GM12878 (cell line): ENCODE results near the gene TMEM255B. TPM values are rescaled to one million over a fixed set of nuclear protein-coding genes. Genes with fewer than 3 reads are reported as not detected.

Experiments
- ATAC-seq: fragments of 200-7000 bp; cut with Tn5 transposase; 3 replicates; pipeline ENCODE4 v1.9.1; 2020; ENCODE audit warnings: mild to moderate bottlenecking, moderate library complexity
- BruUV-seq: library from RNA; stranded (reverse); fragments of 400-500 nt; replicated peaks from 2 replicates; lab custom pipeline; 2021; lab: Mats Ljungman, UMichigan
- CTCF ChIA-PET: fragments of 300-600 bp; sonication (Branson Sonifier 250); formaldehyde crosslinking; extraction: SDS; loops from one replicate; lab custom pipeline; 2021; ENCODE audit warnings: inconsistent platforms; lab: Yijun Ruan, JAX
- POLR2A ChIA-PET: fragments of 350-600 bp; formaldehyde crosslinking; extraction: SDS; loops from one replicate; lab custom pipeline; 2021; ENCODE audit warnings: inconsistent platforms; lab: Charles Lee
- RAD21 ChIA-PET: fragments of 300-600 bp; sonication (Branson Sonifier 250); formaldehyde crosslinking; loops from one replicate; lab custom pipeline; 2023; ENCODE audit warnings: antibody characterized with exemption; ENCODE audit not compliant: unreplicated experiment; lab: Charles Lee
- SMC1A ChIA-PET: fragments of 300-600 bp; sonication (Branson Sonifier 250); formaldehyde crosslinking; loops from one replicate; lab custom pipeline; 2023; ENCODE audit not compliant: unreplicated experiment, uncharacterized antibody; lab: Charles Lee
- DNase-seq: peaks from one replicate; pipeline ENCODE4 v3.0.0-alpha.2; 2011; ENCODE audit warnings: low read depth, low spot score
- FAIRE-seq: peaks from 3 replicates; lab custom pipeline; 2011; peaks lifted over from hg19 to GRCh38; lab: Jason Lieb, UNC
- H2AFZ ChIP-seq: 2 replicates; pipeline ENCODE4 v1.6.0; 2011; ENCODE audit warnings: low read depth, low read length, control low read depth; ENCODE audit not compliant: control insufficient read depth
- H3K27ac ChIP-seq: 2 replicates; pipeline ENCODE4 v1.5.1; 2011; ENCODE audit warnings: control low read depth; ENCODE audit not compliant: control insufficient read depth, insufficient read depth
- H3K27me3 ChIP-seq, 2 experiments: replicated peaks in 1 of 2; 2 replicates each; pipeline versions ENCODE4 v1.6.0 to v1.6.1; 2011; ENCODE audit warnings: low read length in 1 of 2; ENCODE audit not compliant: control insufficient read depth in 2 of 2, insufficient read depth in 2 of 2
- H3K36me3 ChIP-seq, 2 experiments: 2 replicates each; pipeline ENCODE4 v1.5.1; 2011; ENCODE audit warnings: low read length in 1 of 2; ENCODE audit not compliant: control insufficient read depth in 2 of 2, insufficient read depth in 2 of 2
- H3K4me1 ChIP-seq: 2 replicates; pipeline ENCODE4 v1.6.1; 2011; ENCODE audit warnings: mild to moderate bottlenecking, low read length, moderate library complexity, mixed read lengths; ENCODE audit not compliant: control insufficient read depth, insufficient read depth
- H3K4me2 ChIP-seq: 2 replicates; pipeline ENCODE4 v1.6.0; 2011; ENCODE audit warnings: control low read depth; ENCODE audit not compliant: control insufficient read depth, insufficient read depth
- H3K4me3 ChIP-seq: fragments of 200-600 bp; sonication (generic); 2 replicates; pipeline ENCODE4 v1.5.1; 2016
- H3K79me2 ChIP-seq: 2 replicates; pipeline ENCODE4 v1.6.0; 2011; ENCODE audit warnings: low read length; ENCODE audit not compliant: control insufficient read depth, insufficient read depth
- H3K9ac ChIP-seq: 2 replicates; pipeline ENCODE4 v1.8.0; 2011; ENCODE audit warnings: low read length, control low read depth, mixed read lengths; ENCODE audit not compliant: control insufficient read depth, insufficient read depth
- H3K9me3 ChIP-seq: replicated peaks from 3 replicates; pipeline ENCODE4 v1.5.1; 2011; ENCODE audit warnings: mild to moderate bottlenecking, low read length; ENCODE audit not compliant: control insufficient read depth, insufficient read depth
- H4K20me1 ChIP-seq: 2 replicates; pipeline ENCODE4 v1.6.0; 2011; ENCODE audit not compliant: control insufficient read depth, insufficient read depth
- BRCA1 ChIP-seq: IDR thresholded peaks from 2 replicates; pipeline ENCODE4 v1.6.1; 2011; ENCODE audit warnings: low read depth, low read length, improper control_type of control experiment
- NBN ChIP-seq: fragments of 450-650 bp; IDR thresholded peaks from 2 replicates; pipeline ENCODE4 v1.6.1; 2016
- SIX5 ChIP-seq: IDR thresholded peaks from 2 replicates; pipeline ENCODE4 v1.6.1; 2011; ENCODE audit warnings: mild to moderate bottlenecking, low read depth, low read length, moderate library complexity; ENCODE audit not compliant: severe bottlenecking
- SRF ChIP-seq, 2 experiments: IDR thresholded peaks; 2 replicates each; pipeline ENCODE4 v1.6.1; 2011; ENCODE audit warnings: low read depth in 2 of 2, low read length in 2 of 2, mild to moderate bottlenecking in 1 of 2, moderate library complexity in 1 of 2
- STAT3 ChIP-seq: IDR thresholded peaks from 2 replicates; pipeline ENCODE4 v1.6.1; 2011; ENCODE audit warnings: low read depth, low read length, improper control_type of control experiment
- SUPT20H ChIP-seq: IDR thresholded peaks from 2 replicates; pipeline ENCODE4 v1.6.1; 2011; ENCODE audit warnings: low read depth, mild to moderate bottlenecking, low read length, moderate library complexity, borderline replicate concordance; ENCODE audit not compliant: control insufficient read depth
- WGBS: methylation state at CpG from one replicate; pipeline ENCODE4 v1.1.6; 2016; ENCODE audit warnings: low lambda C conversion rate; ENCODE audit not compliant: insufficient replicate concordance, insufficient coverage; ENCODE audit errors: missing lambda C conversion rate; 5-methylcytosine and 5-hydroxymethylcytosine counted together
- in situ Hi-C: fragments of 300-500 bp; cut with MboI; formaldehyde crosslinking; loops from 9 replicates; pipeline ENCODE4 v1.14.3; 2018; ENCODE audit warnings: mixed read lengths
- intact Hi-C: fragments of 100-400 bp; cut with micrococcal nuclease; formaldehyde crosslinking; loops from one replicate; pipeline ENCODE4 v1.14.2; 2022; ENCODE audit not compliant: unreplicated experiment
- polyA plus RNA-seq, 11 experiments: library from polyadenylated mRNA; depleted of rRNA in 4 of 11; unstranded in 6 of 11; stranded (reverse) in 5 of 11; fragments of >200 nt; fragmentation: Nextera tagmentation in 4 of 11; fragmentation: Illumina TruSeq in 1 of 11; extraction: Ambion mirVana in 4 of 11; extraction: Trizol in 1 of 11; gene quantifications; 1 replicate in 1 of 11; 2 replicates in 10 of 11; pipeline versions ENCODE4 v1.2.1 to v1.2.3, GENCODE V29; 2011 to 2016; ENCODE audit warnings: inconsistent platforms in 2 of 11, missing spikeins in 2 of 11, low read depth in 1 of 11
- total RNA-seq, 4 experiments: library from RNA; depleted of rRNA in 3 of 4; stranded (reverse); fragments of >200 nt in 3 of 4; fragmentation: Illumina TruSeq in 1 of 4; extraction: Trizol in 1 of 4; gene quantifications; 2 replicates each; pipeline versions ENCODE4 v1.2.1 to v1.2.3, GENCODE V29; 2013 to 2021
- TF ChIP-seq, protein P1 (sequence below): fragments of 450-650 bp; IDR thresholded peaks from 2 replicates; pipeline ENCODE4 v1.6.1; 2017; ENCODE audit warnings: mild to moderate bottlenecking, moderate library complexity
- TF ChIP-seq, protein P2 (sequence below): fragments of 150-350 bp; IDR thresholded peaks from 2 replicates; pipeline ENCODE4 v1.6.1; 2016; ENCODE audit warnings: low read depth, low read length

TMEM255B gene
- total and polyA plus RNA-seq, 10 of the 15 experiments (the other 5 are each of a cell fraction or from before 2014, with no cell fraction given): 0.04 to 0.62 (median 0.13) TPM; not detected in 3

DNA sequence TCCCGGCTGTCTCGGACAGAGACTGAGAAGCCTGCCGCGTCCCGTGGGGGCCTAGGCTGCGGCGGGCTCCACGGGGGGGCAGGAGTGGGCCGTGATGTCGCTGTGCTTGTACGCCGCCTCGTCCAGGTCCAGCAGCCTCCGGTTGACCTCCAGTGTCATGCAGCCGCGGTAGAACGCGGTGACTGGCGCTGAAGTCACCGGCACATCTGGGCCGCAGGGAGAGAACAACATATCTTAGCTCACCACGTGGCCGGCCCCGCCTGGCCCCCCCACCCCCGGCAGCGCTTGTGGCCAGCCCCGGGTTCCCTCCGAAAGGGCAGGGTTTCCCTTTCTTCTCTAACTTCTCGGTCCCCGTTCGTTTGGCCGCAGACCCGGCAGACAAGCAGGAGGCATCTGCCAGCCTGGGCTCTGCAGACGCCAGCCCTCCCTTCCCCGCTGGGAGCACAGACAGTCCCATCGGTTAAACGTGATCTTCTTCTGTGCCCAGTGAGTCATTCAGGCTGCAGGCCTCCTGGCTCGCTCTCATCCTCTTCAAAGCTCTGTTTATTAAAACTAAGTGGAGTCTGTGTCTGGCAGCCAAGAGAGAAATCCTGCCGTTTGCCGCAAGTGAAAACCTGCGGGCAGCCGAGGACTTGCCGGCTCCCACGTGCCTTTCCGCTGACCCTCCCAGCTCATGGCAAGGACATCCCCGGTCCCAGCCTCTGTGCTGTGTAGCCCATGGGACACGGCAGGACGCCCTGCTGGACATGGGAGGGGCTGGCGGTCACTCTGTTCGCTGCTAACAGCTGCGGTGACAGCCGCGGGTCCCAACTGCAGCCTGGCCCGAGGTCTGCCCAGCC is 62.0 kb downstream of the TMEM255B start:
- TF ChIP-seq SRF (IDR thresholded peaks at IDR 0.05; ENCODE audit: low read depth in 2 of 2, low read length in 2 of 2) (no peak), NBN (no peak), SIX5 (no peak), BRCA1 (no peak), SUPT20H (no peak), STAT3 (no peak)
- TF ChIP-seq, protein P1, sequence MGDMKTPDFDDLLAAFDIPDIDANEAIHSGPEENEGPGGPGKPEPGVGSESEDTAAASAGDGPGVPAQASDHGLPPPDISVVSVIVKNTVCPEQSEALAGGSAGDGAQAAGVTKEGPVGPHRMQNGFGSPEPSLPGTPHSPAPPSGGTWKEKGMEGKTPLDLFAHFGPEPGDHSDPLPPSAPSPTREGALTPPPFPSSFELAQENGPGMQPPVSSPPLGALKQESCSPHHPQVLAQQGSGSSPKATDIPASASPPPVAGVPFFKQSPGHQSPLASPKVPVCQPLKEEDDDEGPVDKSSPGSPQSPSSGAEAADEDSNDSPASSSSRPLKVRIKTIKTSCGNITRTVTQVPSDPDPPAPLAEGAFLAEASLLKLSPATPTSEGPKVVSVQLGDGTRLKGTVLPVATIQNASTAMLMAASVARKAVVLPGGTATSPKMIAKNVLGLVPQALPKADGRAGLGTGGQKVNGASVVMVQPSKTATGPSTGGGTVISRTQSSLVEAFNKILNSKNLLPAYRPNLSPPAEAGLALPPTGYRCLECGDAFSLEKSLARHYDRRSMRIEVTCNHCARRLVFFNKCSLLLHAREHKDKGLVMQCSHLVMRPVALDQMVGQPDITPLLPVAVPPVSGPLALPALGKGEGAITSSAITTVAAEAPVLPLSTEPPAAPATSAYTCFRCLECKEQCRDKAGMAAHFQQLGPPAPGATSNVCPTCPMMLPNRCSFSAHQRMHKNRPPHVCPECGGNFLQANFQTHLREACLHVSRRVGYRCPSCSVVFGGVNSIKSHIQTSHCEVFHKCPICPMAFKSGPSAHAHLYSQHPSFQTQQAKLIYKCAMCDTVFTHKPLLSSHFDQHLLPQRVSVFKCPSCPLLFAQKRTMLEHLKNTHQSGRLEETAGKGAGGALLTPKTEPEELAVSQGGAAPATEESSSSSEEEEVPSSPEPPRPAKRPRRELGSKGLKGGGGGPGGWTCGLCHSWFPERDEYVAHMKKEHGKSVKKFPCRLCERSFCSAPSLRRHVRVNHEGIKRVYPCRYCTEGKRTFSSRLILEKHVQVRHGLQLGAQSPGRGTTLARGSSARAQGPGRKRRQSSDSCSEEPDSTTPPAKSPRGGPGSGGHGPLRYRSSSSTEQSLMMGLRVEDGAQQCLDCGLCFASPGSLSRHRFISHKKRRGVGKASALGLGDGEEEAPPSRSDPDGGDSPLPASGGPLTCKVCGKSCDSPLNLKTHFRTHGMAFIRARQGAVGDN: no peak
- TF ChIP-seq, protein P2, sequence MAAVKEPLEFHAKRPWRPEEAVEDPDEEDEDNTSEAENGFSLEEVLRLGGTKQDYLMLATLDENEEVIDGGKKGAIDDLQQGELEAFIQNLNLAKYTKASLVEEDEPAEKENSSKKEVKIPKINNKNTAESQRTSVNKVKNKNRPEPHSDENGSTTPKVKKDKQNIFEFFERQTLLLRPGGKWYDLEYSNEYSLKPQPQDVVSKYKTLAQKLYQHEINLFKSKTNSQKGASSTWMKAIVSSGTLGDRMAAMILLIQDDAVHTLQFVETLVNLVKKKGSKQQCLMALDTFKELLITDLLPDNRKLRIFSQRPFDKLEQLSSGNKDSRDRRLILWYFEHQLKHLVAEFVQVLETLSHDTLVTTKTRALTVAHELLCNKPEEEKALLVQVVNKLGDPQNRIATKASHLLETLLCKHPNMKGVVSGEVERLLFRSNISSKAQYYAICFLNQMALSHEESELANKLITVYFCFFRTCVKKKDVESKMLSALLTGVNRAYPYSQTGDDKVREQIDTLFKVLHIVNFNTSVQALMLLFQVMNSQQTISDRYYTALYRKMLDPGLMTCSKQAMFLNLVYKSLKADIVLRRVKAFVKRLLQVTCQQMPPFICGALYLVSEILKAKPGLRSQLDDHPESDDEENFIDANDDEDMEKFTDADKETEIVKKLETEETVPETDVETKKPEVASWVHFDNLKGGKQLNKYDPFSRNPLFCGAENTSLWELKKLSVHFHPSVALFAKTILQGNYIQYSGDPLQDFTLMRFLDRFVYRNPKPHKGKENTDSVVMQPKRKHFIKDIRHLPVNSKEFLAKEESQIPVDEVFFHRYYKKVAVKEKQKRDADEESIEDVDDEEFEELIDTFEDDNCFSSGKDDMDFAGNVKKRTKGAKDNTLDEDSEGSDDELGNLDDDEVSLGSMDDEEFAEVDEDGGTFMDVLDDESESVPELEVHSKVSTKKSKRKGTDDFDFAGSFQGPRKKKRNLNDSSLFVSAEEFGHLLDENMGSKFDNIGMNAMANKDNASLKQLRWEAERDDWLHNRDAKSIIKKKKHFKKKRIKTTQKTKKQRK: no peak
- intact Hi-C loops: no loop called here
- no peak overlapping the region for H3K4me3 ChIP-seq
- ChIA-PET CTCF (interaction anchor here (0.6 kb wide), 1 partner anchor 307 kb away, joined by 4 read pairs; no protein-coding TSS in a partner anchor), RAD21 (no interaction called here), SMC1A (no interaction called here), POLR2A (no interaction called here)
- H3K4me1 ChIP-seq: no peaks in the 10 kb centered on the region
- no peak for DNase-seq
- in situ Hi-C loops: no loop called here
- BruUV-seq: no TSS peak
- FAIRE-seq: no peak
- no peaks in the 10 kb centered on the region for H3K9me3 ChIP-seq
- ATAC-seq: no peak
- no peak overlapping the region for H3K9ac ChIP-seq
- H3K27ac ChIP-seq: no peak overlapping the region
- no peak overlapping the region for H3K4me2 ChIP-seq
- no peaks in the 10 kb centered on the region for H4K20me1 ChIP-seq
- H3K79me2 ChIP-seq: no peaks in the 10 kb centered on the region; the same call in 1 of the 2 replicates
- no peaks in the 10 kb centered on the region for H3K27me3 ChIP-seq
- 88% methylated on average over 53 of the region's 54 CpGs for WGBS
- H2AFZ ChIP-seq: no peak overlapping the region
- no peaks in the 10 kb centered on the region for H3K36me3 ChIP-seq
